Large intestine (tissue), 3 donors: ENCODE measurements around the gene ACSF2. TPM values are rescaled to one million over a fixed set of nuclear protein-coding genes. Genes with fewer than 3 reads are reported as not detected.
"Not testable (repeated sequence)": the region's sequence is repeated elsewhere in the genome, so short reads cannot be mapped to it uniquely, and the experiment has no call there.

Experiments used
- DNase-seq, 2 donors: peaks; one replicate each; pipeline versions ENCODE4 v3.0.0 to v3.0.0-alpha.2; 2013
- H3K27ac ChIP-seq: one replicate; pipeline ENCODE4 v1.5.1; 2013; ENCODE audit warnings: low read length
- H3K27me3 ChIP-seq: 2 replicates; pipeline ENCODE4 v1.6.1; 2013; ENCODE audit warnings: low read length; ENCODE audit not compliant: control insufficient read depth, insufficient read depth
- H3K36me3 ChIP-seq: 2 replicates; pipeline ENCODE4 v1.6.1; 2013; ENCODE audit warnings: low read length; ENCODE audit not compliant: control insufficient read depth, insufficient read depth
- H3K4me1 ChIP-seq: one replicate; pipeline ENCODE4 v1.6.1; 2013; ENCODE audit warnings: low read length; ENCODE audit not compliant: control insufficient read depth, insufficient read depth
- H3K4me3 ChIP-seq: one replicate; pipeline ENCODE4 v1.5.1; 2013; ENCODE audit warnings: low read length
- H3K9me3 ChIP-seq: one replicate; pipeline ENCODE4 v1.6.1; 2013; ENCODE audit warnings: mild to moderate bottlenecking, low read depth, low read length, moderate library complexity; ENCODE audit not compliant: control insufficient read depth
- WGBS: methylation state at CpG from one replicate; pipeline ENCODE4 v1.1.5; 2013; ENCODE audit warnings: low lambda C conversion rate; ENCODE audit not compliant: insufficient coverage; 5-methylcytosine and 5-hydroxymethylcytosine counted together
- polyA plus RNA-seq: library from polyadenylated mRNA; unstranded; fragments of 120-200 nt; gene quantifications from one replicate; pipeline ENCODE4 v1.2.1, GENCODE V29; 2013

The ACSF2 gene
- polyA plus RNA-seq, 1 donor: 77.8 TPM

GRCh38 chr17:50470426-50470825 lies 44.4 kb downstream of the ACSF2 start:
- H3K36me3 ChIP-seq: peaks cover 33% of the 10 kb centered on the region
- H3K27ac ChIP-seq: no peak overlapping the region
- H3K4me1 ChIP-seq: peaks cover 25% of the 10 kb centered on the region
- H3K27me3 ChIP-seq: peaks cover 20% of the 10 kb centered on the region
- peaks cover 6% of the 10 kb centered on the region for H3K9me3 ChIP-seq
- DNase-seq: peak in 1 of 2 donors; percentile 45
- no peak overlapping the region for H3K4me3 ChIP-seq
- 80% methylated on average over 1 of the region's 6 CpGs for WGBS

- Histone ChIP-seq H3K4me1 (peaks cover 24% of the 10 kb centered on the region), H3K36me3 (peaks cover 33% of the 10 kb centered on the region), H3K27me3 (peaks cover 20% of the 10 kb centered on the region), H3K4me3 (no peak overlapping the region), H3K27ac (no peak overlapping the region), H3K9me3 (peaks cover 6% of the 10 kb centered on the region)
- no peak for DNase-seq
- WGBS: 96% methylated on average over 4 of the region's 22 CpGs
These were observed 45.2 kb downstream of the ACSF2 start for GRCh38 chr17:50471009-50471905.

DNA sequence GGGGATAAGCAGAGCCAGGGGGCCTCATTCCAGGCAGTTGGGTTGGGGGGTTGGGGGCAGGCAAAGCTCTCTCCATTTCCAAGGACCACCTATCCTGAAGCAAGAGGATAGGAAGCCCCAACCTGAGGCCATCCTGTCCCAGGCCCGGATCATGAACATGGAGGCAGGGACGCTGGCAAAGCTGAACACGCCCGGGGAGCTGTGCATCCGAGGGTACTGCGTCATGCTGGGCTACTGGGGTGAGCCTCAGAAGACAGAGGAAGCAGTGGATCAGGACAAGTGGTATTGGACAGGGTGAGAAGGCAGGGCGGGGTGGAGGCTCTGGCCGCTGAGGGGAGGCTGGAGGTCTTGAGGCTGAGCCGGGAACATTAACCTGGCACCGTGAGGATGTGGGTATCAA lies 46.3 kb downstream of the ACSF2 start:
- DNase-seq: no peak
- Histone ChIP-seq H3K27me3 (peaks cover 19% of the 10 kb centered on the region), H3K36me3 (peaks cover 33% of the 10 kb centered on the region), H3K4me3 (no peak overlapping the region), H3K9me3 (peaks cover 6% of the 10 kb centered on the region), H3K4me1 (peaks cover 20% of the 10 kb centered on the region), H3K27ac (no peak overlapping the region)
- whole genome bisulfite sequencing: no CpG with 5 or more reads among the region's 10 CpGs

GRCh38 chr17:50472761-50473161 lies 46.7 kb downstream of the ACSF2 start:
- H3K27me3 ChIP-seq: peaks cover 16% of the 10 kb centered on the region
- not testable (repeated sequence) for H3K27ac ChIP-seq, H3K4me3 ChIP-seq, DNase-seq, H3K9me3 ChIP-seq
- 100% methylated on average over 1 of the region's 13 CpGs for WGBS
- peaks cover 33% of the 10 kb centered on the region for H3K36me3 ChIP-seq
- peaks cover 20% of the 10 kb centered on the region for H3K4me1 ChIP-seq

GRCh38 chr17:50473901-50474300 lies 47.9 kb downstream of the ACSF2 start:
- no peak overlapping the region for H3K4me3 ChIP-seq
- H3K9me3 ChIP-seq: no peaks in the 10 kb centered on the region
- H3K36me3 ChIP-seq: peaks cover 33% of the 10 kb centered on the region
- H3K27me3 ChIP-seq: peaks cover 6% of the 10 kb centered on the region
- no peak for DNase-seq
- H3K4me1 ChIP-seq: peaks cover 18% of the 10 kb centered on the region
- WGBS: 100% methylated on average over 2 of the region's 11 CpGs
- H3K27ac ChIP-seq: no peak overlapping the region

DNA sequence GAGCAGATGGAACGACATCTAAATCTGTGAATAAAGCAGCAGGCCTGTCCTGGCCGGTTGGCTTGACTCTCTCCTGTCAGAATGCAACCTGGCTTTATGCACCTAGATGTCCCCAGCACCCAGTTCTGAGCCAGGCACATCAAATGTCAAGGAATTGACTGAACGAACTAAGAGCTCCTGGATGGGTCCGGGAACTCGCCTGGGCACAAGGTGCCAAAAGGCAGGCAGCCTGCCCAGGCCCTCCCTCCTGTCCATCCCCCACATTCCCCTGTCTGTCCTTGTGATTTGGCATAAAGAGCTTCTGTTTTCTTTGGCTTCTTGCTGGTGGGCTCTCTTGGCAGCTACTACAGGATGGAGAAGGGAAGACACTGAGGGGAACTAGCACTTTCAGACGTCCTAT lies 48.5 kb downstream of the ACSF2 start:
- no CpG with 5 or more reads among the region's 6 CpGs for WGBS

GRCh38 chr17:50475362-50475761 lies 49.3 kb downstream of the ACSF2 start:
- Histone ChIP-seq H3K27ac (no peak overlapping the region), H3K36me3 (peaks cover 40% of the 10 kb centered on the region), H3K27me3 (peaks cover 2% of the 10 kb centered on the region), H3K4me3 (no peak overlapping the region), H3K4me1 (peaks cover 16% of the 10 kb centered on the region), H3K9me3 (no peaks in the 10 kb centered on the region)
- no peak for DNase-seq
- WGBS: no CpG with 5 or more reads among the region's 4 CpGs

More for the DNA sequence above, 48.5 kb downstream of the ACSF2 start:
- no peak for DNase-seq
- Histone ChIP-seq H3K27me3 (peaks cover 2% of the 10 kb centered on the region), H3K27ac (no peak overlapping the region), H3K36me3 (peaks cover 33% of the 10 kb centered on the region), H3K4me3 (no peak overlapping the region), H3K9me3 (no peaks in the 10 kb centered on the region), H3K4me1 (peaks cover 12% of the 10 kb centered on the region)

DNA sequence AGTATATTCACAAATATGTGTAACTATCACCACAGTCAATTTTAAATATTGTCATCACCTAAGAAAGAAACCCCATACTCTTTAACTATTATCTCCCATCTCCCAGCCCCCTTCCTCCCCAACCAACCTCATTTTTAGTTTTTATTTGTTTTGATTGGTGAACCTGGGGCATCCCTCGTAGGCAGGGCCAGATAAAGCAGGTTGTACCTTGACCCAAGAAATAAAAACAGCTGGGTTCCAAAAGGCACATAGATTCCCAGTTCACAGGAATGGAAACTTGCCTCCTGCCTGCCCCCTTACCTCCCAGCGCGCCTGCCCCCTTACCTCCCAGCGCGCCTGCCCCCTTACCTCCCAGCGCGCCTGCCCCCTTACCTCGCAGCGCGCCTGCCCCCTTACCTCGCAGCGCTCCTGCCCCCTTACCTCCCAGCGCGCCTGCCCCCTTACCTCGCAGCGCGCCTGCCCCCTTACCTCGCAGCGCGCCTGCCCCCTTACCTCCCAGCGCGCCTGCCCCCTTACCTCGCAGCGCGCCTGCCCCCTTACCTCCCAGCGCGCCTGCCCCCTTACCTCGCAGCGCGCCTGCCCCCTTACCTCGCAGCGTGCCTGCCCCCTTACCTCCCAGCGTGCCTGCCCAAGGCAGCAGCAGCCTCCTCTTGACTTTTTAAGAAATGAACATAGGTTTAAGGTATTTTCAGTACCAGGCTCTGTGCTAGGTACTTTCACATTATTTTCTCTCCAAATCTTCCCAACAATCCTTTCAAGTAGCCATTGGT lies 49.9 kb downstream of the ACSF2 start:
- DNase-seq: peak; percentile 58 to 79
- Histone ChIP-seq H3K36me3 (peaks cover 41% of the 10 kb centered on the region), H3K4me1 (peaks cover 16% of the 10 kb centered on the region), H3K4me3 (peak overlapping the region; percentile 30), H3K27ac (peak overlapping the region; percentile 34)
- WGBS: no CpG with 5 or more reads among the region's 33 CpGs
- not testable (repeated sequence) for H3K9me3 ChIP-seq, H3K27me3 ChIP-seq

- peak overlapping the region; percentile 34 for H3K27ac ChIP-seq
- no CpG with 5 or more reads among the region's 18 CpGs for WGBS
These were observed 50.7 kb downstream of the ACSF2 start for GRCh38 chr17:50476545-50477315.

DNA sequence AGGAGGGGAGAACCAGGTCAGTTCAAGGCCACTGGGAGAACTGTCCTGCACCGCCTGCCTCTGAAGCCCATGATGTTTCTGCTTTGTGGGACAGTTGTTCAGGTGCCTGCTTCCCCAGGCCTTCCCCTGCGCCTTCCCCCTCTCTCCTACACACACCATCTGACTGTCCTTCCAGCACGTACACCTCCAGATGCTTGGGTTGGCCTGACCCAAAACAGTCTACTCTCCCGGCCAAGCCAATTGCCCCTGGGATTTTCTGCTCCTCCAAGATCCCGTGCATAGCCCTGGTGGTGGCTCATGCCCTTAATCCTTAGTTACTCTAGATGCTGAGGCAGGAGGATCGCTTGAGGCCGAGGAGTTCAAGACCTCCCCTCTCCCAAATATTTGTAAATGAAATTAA lies 52.0 kb downstream of the ACSF2 start:
- Histone ChIP-seq H3K36me3 (peaks cover 37% of the 10 kb centered on the region), H3K27me3 (peaks cover 2% of the 10 kb centered on the region), H3K4me3 (peak overlapping the region; percentile 33), H3K4me1 (peaks cover 21% of the 10 kb centered on the region), H3K27ac (peak overlapping the region; percentile 83), H3K9me3 (no peaks in the 10 kb centered on the region)
- no peak for DNase-seq
- WGBS: no CpG with 5 or more reads among the region's 7 CpGs

More at GRCh38 chr17:50476545-50477315, 50.7 kb downstream of the ACSF2 start:
- Histone ChIP-seq H3K27me3 (peaks cover 2% of the 10 kb centered on the region), H3K4me1 (peaks cover 16% of the 10 kb centered on the region), H3K36me3 (peaks cover 37% of the 10 kb centered on the region), H3K9me3 (no peaks in the 10 kb centered on the region), H3K4me3 (peak overlapping the region; percentile 30)
- peak; percentile 53 to 71 for DNase-seq
